Activated CD4-positive, alpha-beta memory T cell treated with anti-CD3 and anti-CD28 coated beads, Interleukin-2, amount 10 ng/mL, durations not matched to agents 7 days and 5 days (primary cell): ENCODE measurements around the gene ING1. TPM values are rescaled to one million over a fixed set of nuclear protein-coding genes. Genes with fewer than 3 reads are reported as not detected.
"Not testable (repeated sequence)": the region's sequence is repeated elsewhere in the genome, so short reads cannot be mapped to it uniquely, and the experiment has no call there.

Experiments used
- CTCF ChIA-PET: fragments of 350-600 bp; sonication (Branson Sonifier 250); formaldehyde crosslinking; loops from one replicate; lab custom pipeline; 2021; ENCODE audit warnings: antibody characterized with exemption, inconsistent platforms; lab: Charles Lee
- POLR2A ChIA-PET: fragments of 350-600 bp; sonication (Branson Sonifier 250); formaldehyde crosslinking; loops from one replicate; lab custom pipeline; 2021; ENCODE audit warnings: antibody characterized with exemption; lab: Charles Lee
- DNase-seq: peaks from one replicate; pipeline ENCODE4 v3.0.0-alpha.2; 2020
- H3K27ac Mint-ChIP-seq: one replicate; pipeline ENCODE4 v1.8.0; 2021; ENCODE audit warnings: mild to moderate bottlenecking, mixed read lengths
- H3K27me3 Mint-ChIP-seq: one replicate; pipeline ENCODE4 v1.8.0; 2021; ENCODE audit warnings: mixed read lengths
- H3K36me3 Mint-ChIP-seq: one replicate; pipeline ENCODE4 v1.8.0; 2021; ENCODE audit warnings: low read depth, mixed read lengths
- H3K4me1 Mint-ChIP-seq: one replicate; pipeline ENCODE4 v1.8.0; 2021; ENCODE audit warnings: mixed read lengths
- H3K4me3 Mint-ChIP-seq: one replicate; pipeline ENCODE4 v1.8.0; 2021; ENCODE audit warnings: mild to moderate bottlenecking, mixed read lengths
- H3K9me3 Mint-ChIP-seq: one replicate; pipeline ENCODE4 v1.8.0; 2021; ENCODE audit warnings: mixed read lengths
- total RNA-seq, 2 experiments: library from RNA; stranded (reverse); gene quantifications; one replicate each; pipeline ENCODE4 v1.2.3, GENCODE V29; 2021

Gene ING1
- total RNA-seq, 2 experiments from 2014 or later = 23.0 to 23.7 TPM

GRCh38 chr13:110698689-110699088 lies 14.8 kb upstream of the ING1 start:
- Mint-ChIP-seq H3K27me3 (no peaks in the 10 kb centered on the region), H3K27ac (no peak overlapping the region), H3K9me3 (no peaks in the 10 kb centered on the region), H3K4me1 (peaks cover 56% of the 10 kb centered on the region), H3K4me3 (no peak overlapping the region), H3K36me3 (peaks cover 59% of the 10 kb centered on the region)
- POLR2A ChIA-PET = no interaction called here
- peak; percentile 5 for DNase-seq
- CTCF ChIA-PET = no interaction called here

- H3K27me3 Mint-ChIP-seq = no peaks in the 10 kb centered on the region
- H3K4me3 Mint-ChIP-seq = no peak overlapping the region
- peak; percentile 10 for DNase-seq
- H3K27ac Mint-ChIP-seq = no peak overlapping the region
- POLR2A ChIA-PET = no interaction called here
- H3K4me1 Mint-ChIP-seq = peaks cover 60% of the 10 kb centered on the region
- no peaks in the 10 kb centered on the region for H3K9me3 Mint-ChIP-seq
- H3K36me3 Mint-ChIP-seq = peaks cover 59% of the 10 kb centered on the region
- CTCF ChIA-PET = no interaction called here
Measured at GRCh38 chr13:110699148-110700145, 14.1 kb upstream of the ING1 start.

GRCh38 chr13:110700186-110700585 lies 13.3 kb upstream of the ING1 start:
- CTCF ChIA-PET = no interaction called here
- Mint-ChIP-seq H3K4me1 (peaks cover 66% of the 10 kb centered on the region), H3K27me3 (no peaks in the 10 kb centered on the region), H3K36me3 (peaks cover 59% of the 10 kb centered on the region), H3K4me3 (no peak overlapping the region), H3K9me3 (no peaks in the 10 kb centered on the region), H3K27ac (no peak overlapping the region)
- POLR2A ChIA-PET = no interaction called here
- peak; percentile 3 for DNase-seq

- Mint-ChIP-seq H3K27me3 (no peaks in the 10 kb centered on the region), H3K4me1 (peaks cover 68% of the 10 kb centered on the region), H3K4me3 (no peak overlapping the region), H3K36me3 (peaks cover 59% of the 10 kb centered on the region), H3K27ac (no peak overlapping the region), H3K9me3 (no peaks in the 10 kb centered on the region)
- ChIA-PET POLR2A (no interaction called here), CTCF (no interaction called here)
- DNase-seq = peak; percentile 8
Measured at GRCh38 chr13:110700641-110701040, 12.9 kb upstream of the ING1 start.

GRCh38 chr13:110701061-110701460 lies 12.4 kb upstream of the ING1 start:
- H3K4me3 Mint-ChIP-seq, H3K27ac Mint-ChIP-seq, H3K9me3 Mint-ChIP-seq, H3K27me3 Mint-ChIP-seq, CTCF ChIA-PET: not testable (repeated sequence)
- POLR2A ChIA-PET = interaction anchor here (0.6 kb wide), 1 partner anchor 12 kb away, joined by 3 read pairs; no protein-coding TSS in a partner anchor
- DNase-seq = peak; percentile 0
- H3K4me1 Mint-ChIP-seq = peaks cover 64% of the 10 kb centered on the region
- peaks cover 56% of the 10 kb centered on the region for H3K36me3 Mint-ChIP-seq

GRCh38 chr13:110702089-110702488 lies 11.4 kb upstream of the ING1 start:
- Mint-ChIP-seq H3K4me1 (peaks cover 63% of the 10 kb centered on the region), H3K9me3 (no peaks in the 10 kb centered on the region), H3K4me3 (no peak overlapping the region), H3K36me3 (peaks cover 46% of the 10 kb centered on the region), H3K27me3 (no peaks in the 10 kb centered on the region), H3K27ac (no peak overlapping the region)
- ChIA-PET POLR2A (interaction anchor here (2.9 to 3.2 kb wide), 2 partner anchors 10 to 14 kb away, joined by 8 to 16 read pairs; no protein-coding TSS in a partner anchor), CTCF (interaction anchor here (0.6 to 1.4 kb wide), 2 partner anchors 16 to 57 kb away, joined by 3 to 4 read pairs; no protein-coding TSS in a partner anchor)
- no peak for DNase-seq

GRCh38 chr13:110702591-110703526 lies 10.6 kb upstream of the ING1 start:
- H3K27ac Mint-ChIP-seq = no peak overlapping the region
- ChIA-PET POLR2A (interaction anchor here (1.1 to 4.0 kb wide), 4 partner anchors 9 to 211 kb away, joined by 3 to 16 read pairs (median 12); partner anchors contain the start of gene ANKRD10), CTCF (interaction anchor here (1.3 to 1.4 kb wide), 2 partner anchors 12 to 58 kb away, joined by 3 to 4 read pairs; no protein-coding TSS in a partner anchor)
- H3K36me3 Mint-ChIP-seq = peaks cover 42% of the 10 kb centered on the region
- H3K4me3 Mint-ChIP-seq = no peak overlapping the region
- H3K27me3 Mint-ChIP-seq = no peaks in the 10 kb centered on the region
- peaks cover 60% of the 10 kb centered on the region for H3K4me1 Mint-ChIP-seq
- DNase-seq = no peak
- H3K9me3 Mint-ChIP-seq = no peaks in the 10 kb centered on the region

- ChIA-PET POLR2A (interaction anchor here (0.7 to 4.0 kb wide), 7 partner anchors 9 to 209 kb away, joined by 3 to 39 read pairs (median 4); partner anchors contain the start of genes ANKRD10 and ING1), CTCF (interaction anchor here (1.7 to 2.5 kb wide), 2 partner anchors 12 to 22 kb away, joined by 8 to 11 read pairs; no protein-coding TSS in a partner anchor)
- Mint-ChIP-seq H3K4me1 (peaks cover 43% of the 10 kb centered on the region), H3K27ac (peak overlapping the region; percentile 86), H3K36me3 (peaks cover 24% of the 10 kb centered on the region), H3K4me3 (peak overlapping the region; percentile 93), H3K27me3 (no peaks in the 10 kb centered on the region), H3K9me3 (no peaks in the 10 kb centered on the region)
- no peak for DNase-seq
Measured at GRCh38 chr13:110705356-110705825, 8.1 kb upstream of the ING1 start.

- Mint-ChIP-seq H3K9me3 (no peaks in the 10 kb centered on the region), H3K4me3 (peak within 1 kb of the TSS; percentile 93), H3K27me3 (no peaks in the 10 kb centered on the region), H3K27ac (peak within 1 kb of the TSS; percentile 86), H3K4me1 (peaks cover 45% of the 10 kb centered on the region), H3K36me3 (peaks cover 21% of the 10 kb centered on the region)
- peak; percentile 95 for DNase-seq
- CTCF ChIA-PET = interaction anchor here (1.7 to 2.5 kb wide), 2 partner anchors 11 to 22 kb away, joined by 8 to 11 read pairs; no protein-coding TSS in a partner anchor
- POLR2A ChIA-PET = interaction anchor here (0.7 to 4.0 kb wide), 7 partner anchors 8 to 208 kb away, joined by 3 to 39 read pairs (median 4); partner anchors contain the start of genes ANKRD10 and ING1
Measured at GRCh38 chr13:110705826-110706569, 7.5 kb upstream of the ING1 start, which contains the start of gene CARS2. CARS2 (minus strand) TSS chr13:110706116; CDS start chr13:110706093, 23 bp downstream.

GRCh38 chr13:110706570-110707372 lies 6.7 kb upstream of the ING1 start:
- H3K9me3 Mint-ChIP-seq = no peaks in the 10 kb centered on the region
- ChIA-PET CTCF (interaction anchor here (2.5 kb wide), 1 partner anchor 23 kb away, joined by 11 read pairs; no protein-coding TSS in a partner anchor), POLR2A (interaction anchor here (1.2 to 4.0 kb wide), 4 partner anchors 10 to 207 kb away, joined by 4 to 39 read pairs (median 11); partner anchors contain the start of gene ANKRD10)
- H3K36me3 Mint-ChIP-seq = peaks cover 15% of the 10 kb centered on the region
- H3K27me3 Mint-ChIP-seq = no peaks in the 10 kb centered on the region
- peak overlapping the region; percentile 61 for H3K27ac Mint-ChIP-seq
- no peak for DNase-seq
- H3K4me3 Mint-ChIP-seq = peak overlapping the region; percentile 93
- peaks cover 48% of the 10 kb centered on the region for H3K4me1 Mint-ChIP-seq
